Measurements from ENCODE around the gene INPP1.

DNA sequence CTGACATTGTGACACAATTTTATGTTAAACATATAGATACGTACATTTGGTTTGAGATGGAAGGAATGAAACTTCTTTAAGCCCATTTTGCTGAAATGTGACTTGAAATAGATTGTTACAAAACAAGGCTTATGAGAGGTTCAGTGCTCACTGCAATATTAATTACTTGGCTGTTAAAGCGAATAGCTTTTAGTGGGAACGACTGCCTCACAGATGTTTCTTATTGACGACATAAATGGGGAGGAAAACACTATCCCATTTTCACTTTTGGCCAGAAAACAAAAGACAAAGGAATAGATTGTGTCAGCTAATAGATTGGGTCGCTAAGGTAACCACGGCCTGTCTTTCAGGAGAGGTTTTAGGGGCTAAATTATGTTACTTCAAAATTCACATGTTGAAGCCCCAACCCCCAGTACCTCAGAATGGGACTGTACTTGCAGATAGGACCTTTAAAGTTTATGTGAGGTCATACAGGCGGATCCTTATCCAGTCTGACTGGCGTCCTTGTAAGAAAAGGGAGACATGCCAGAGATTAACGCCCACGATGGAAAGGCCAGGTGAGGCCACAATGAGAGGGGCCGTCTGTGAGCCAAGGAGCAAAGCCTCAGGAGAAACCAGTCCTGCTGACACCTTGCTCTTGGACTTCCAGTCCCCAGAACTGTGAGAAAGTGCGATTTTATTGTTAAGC lies 10.8 kb downstream of the INPP1 start:
- TF ChIP-seq, protein P1, sequence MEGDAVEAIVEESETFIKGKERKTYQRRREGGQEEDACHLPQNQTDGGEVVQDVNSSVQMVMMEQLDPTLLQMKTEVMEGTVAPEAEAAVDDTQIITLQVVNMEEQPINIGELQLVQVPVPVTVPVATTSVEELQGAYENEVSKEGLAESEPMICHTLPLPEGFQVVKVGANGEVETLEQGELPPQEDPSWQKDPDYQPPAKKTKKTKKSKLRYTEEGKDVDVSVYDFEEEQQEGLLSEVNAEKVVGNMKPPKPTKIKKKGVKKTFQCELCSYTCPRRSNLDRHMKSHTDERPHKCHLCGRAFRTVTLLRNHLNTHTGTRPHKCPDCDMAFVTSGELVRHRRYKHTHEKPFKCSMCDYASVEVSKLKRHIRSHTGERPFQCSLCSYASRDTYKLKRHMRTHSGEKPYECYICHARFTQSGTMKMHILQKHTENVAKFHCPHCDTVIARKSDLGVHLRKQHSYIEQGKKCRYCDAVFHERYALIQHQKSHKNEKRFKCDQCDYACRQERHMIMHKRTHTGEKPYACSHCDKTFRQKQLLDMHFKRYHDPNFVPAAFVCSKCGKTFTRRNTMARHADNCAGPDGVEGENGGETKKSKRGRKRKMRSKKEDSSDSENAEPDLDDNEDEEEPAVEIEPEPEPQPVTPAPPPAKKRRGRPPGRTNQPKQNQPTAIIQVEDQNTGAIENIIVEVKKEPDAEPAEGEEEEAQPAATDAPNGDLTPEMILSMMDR (IDR thresholded peaks at IDR 0.05; ENCODE audit: insufficient read depth, low read length), result no peak
- TF ChIP-seq POLR2AphosphoS5 (IDR thresholded peaks at IDR 0.05; ENCODE audit: low read depth), result no peak
